Heart left ventricle (tissue), 16 donors: ENCODE data around the gene CALML6. TPM values are rescaled to one million over a fixed set of nuclear protein-coding genes. Genes with fewer than 3 reads are reported as not detected.

ENCODE experiments used
- ATAC-seq, 4 donors: fragments of 200-7000 bp; cut with Tn5 transposase; one replicate each; pipeline ENCODE4 v1.9.1; 2020 to 2022; ENCODE audit warnings: moderate library complexity in 4 of 4, mild to moderate bottlenecking in 3 of 4, moderate number of reproducible peaks in 1 of 4
- DNase-seq, 5 donors: peaks; one replicate each; pipeline ENCODE4 v3.0.0-alpha.2; 2020
- H3K27ac ChIP-seq, 12 donors: fragments of 200-600 bp; sonication (generic) in 4 of 12; one replicate each; pipeline versions ENCODE4 v1.5.0 to v1.8.0; 2016 to 2022; ENCODE audit warnings: mild to moderate bottlenecking in 2 of 12
- H3K27me3 ChIP-seq, 9 donors: fragments of 200-600 bp; sonication (generic) in 2 of 9; one replicate each; pipeline versions ENCODE4 v1.5.1 to v1.8.0; 2016 to 2022; ENCODE audit warnings: mild to moderate bottlenecking in 3 of 9
- H3K36me3 ChIP-seq, 9 donors: fragments of 200-600 bp; sonication (generic) in 2 of 9; one replicate each; pipeline versions ENCODE4 v1.5.0 to v1.8.0; 2018 to 2022; ENCODE audit warnings: mild to moderate bottlenecking in 2 of 9
- H3K4me1 ChIP-seq, 12 donors: fragments of 200-600 bp; sonication (generic) in 4 of 12; one replicate each; pipeline versions ENCODE4 v1.5.0 to v1.8.0; 2016 to 2022; ENCODE audit warnings: mild to moderate bottlenecking in 3 of 12
- H3K4me3 ChIP-seq, 12 donors: fragments of 200-600 bp; sonication (generic) in 4 of 12; one replicate each; pipeline versions ENCODE4 v1.5.0 to v1.8.0; 2017 to 2022; ENCODE audit warnings: mild to moderate bottlenecking in 9 of 12, moderate library complexity in 4 of 12
- H3K9me3 ChIP-seq, 12 donors: fragments of 200-600 bp; sonication (generic) in 4 of 12; one replicate each; pipeline versions ENCODE4 v1.5.0 to v1.8.0; 2016 to 2022; ENCODE audit warnings: mild to moderate bottlenecking in 1 of 12
- CTCF ChIP-seq, 12 donors: fragments of 200-600 bp; sonication (generic) in 4 of 12; IDR thresholded peaks; one replicate each; pipeline versions ENCODE4 v1.5.0 to v1.8.0; 2018 to 2022; ENCODE audit warnings: antibody characterized with exemption in 12 of 12, mild to moderate bottlenecking in 5 of 12
- POLR2A ChIP-seq, 2 donors: fragments of 450-650 bp; IDR thresholded peaks; one replicate each; pipeline ENCODE4 v1.6.1; 2017; ENCODE audit warnings: antibody characterized with exemption in 2 of 2, mild to moderate bottlenecking in 2 of 2, moderate library complexity in 2 of 2
- WGBS, 4 donors: extraction: QIAGEN DNeasy Blood & Tissue Kit in 2 of 4; methylation state at CpG; one replicate each; pipeline versions ENCODE4 v1.1.5 to v1.1.7; 2013 to 2018; 5-methylcytosine and 5-hydroxymethylcytosine counted together
- intact Hi-C, 10 donors: fragments of 100-400 bp; cut with DNase I; formaldehyde crosslinking; loops; one replicate each; pipeline versions ENCODE4 v1.11.1 to v1.14.2; 2022
- polyA plus RNA-seq, 2 donors: library from polyadenylated mRNA; stranded (reverse); fragments of 200-250 nt; gene quantifications; one replicate each; pipeline ENCODE4 v1.2.3, GENCODE V29; 2013
- total RNA-seq, 9 donors: library from RNA; depleted of rRNA in 2 of 9; stranded (reverse); fragments of >200 nt in 2 of 9; fragmentation: NEBNext Ultra II Directional in 3 of 9; extraction: Animal tissue kit (Norgen Biotek cat#: 25700) in 3 of 9; gene quantifications; one replicate each; pipeline versions ENCODE4 v1.1.0 to v1.2.4, GENCODE V29; 2016 to 2023
- donor health status: ischemic (EF 13 %, LVEDD 7.1; RV severe dilation, severe dysfunction).
- donor health status: healthy with polysubstance abuse.
- donor health status: DM: no; HTN: yes; CAD: no.
- donor health status: DM: no; HTN: no; CAD: no.
- donor health status: ischemic (EF 25% LVEDD 6.9; RV normal size, moderate dysfunction).
- donor health status: ischemic (EF 25% LVEDD 5.7; RV mildly dilated, moderate dysfunction).
- donor health status: healthy.
- donor health status: DM: yes; HTN: yes; CAD: no.
- donor health status: ischemic (EF 35%, LVEDD 5.7; RV mildly dilated, moderate dysfunction).
- donor health status: nonischemic (EF 11% LVEDD 7.7; RV severe dilation, severe dysfunction).
- donor health status: DM: yes; HTN: yes; CAD: no.
- donor health status: PGD.
- donor health status: ischemic (EF 29% LVEDD 5.4; RV normal size, mild dysfunction).
- donor health status: nonischemic (EF 23%, LVEDD 6.1; RV moderate dilation, normal function).

Gene CALML6
- total and polyA plus RNA-seq, 11 donors: 0.17 to 0.58 (median 0.29) TPM; not detected in 8

DNA sequence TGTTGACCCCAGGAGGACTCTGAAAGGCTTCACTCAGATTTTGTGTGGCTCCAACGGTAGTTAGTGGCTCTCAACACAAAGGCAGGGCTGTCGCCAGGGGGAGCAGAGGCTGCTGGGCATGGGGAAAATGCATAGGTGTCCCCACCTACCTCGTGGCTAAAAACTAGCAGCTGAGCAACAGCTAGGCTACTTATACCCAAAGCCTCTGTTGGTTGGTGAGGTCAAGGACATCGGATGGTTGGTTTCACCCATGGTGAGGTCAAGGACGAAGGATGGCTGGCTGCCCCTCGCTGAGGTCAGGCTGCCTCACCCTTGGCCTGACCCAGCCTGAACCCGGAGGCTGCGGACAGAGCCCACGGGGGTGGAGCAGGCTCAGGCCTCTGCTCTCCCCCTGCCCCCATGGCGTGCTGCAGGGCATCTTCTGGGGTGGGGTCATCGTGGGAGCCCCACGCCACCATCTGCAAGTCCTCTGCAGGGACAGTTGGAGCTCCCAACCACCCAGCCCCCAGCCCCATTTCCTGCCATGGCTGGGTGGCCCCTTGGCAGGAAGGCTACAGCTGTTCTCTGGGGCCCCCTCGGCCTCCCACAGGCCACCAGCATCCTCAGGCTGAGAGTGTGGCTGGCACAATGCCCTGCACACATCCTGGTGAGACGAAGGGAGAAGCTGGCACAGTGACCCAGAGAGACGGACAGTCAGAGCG is 15.6 kb upstream of the CALML6 start:
- 54 to 67% (median 64%) methylated on average over 10 to 16 of the region's 16 CpGs for WGBS, 4 donors
- TF ChIP-seq POLR2A (IDR thresholded peaks at IDR 0.05): no peak
- TF ChIP-seq CTCF (IDR thresholded peaks at IDR 0.05): no peak
- Histone ChIP-seq H3K9me3 (no peaks in the 10 kb centered on the region), H3K4me3 (no peak overlapping the region), H3K27ac (no peak overlapping the region), H3K36me3 (no peaks in the 10 kb centered on the region), H3K27me3 (peaks cover 0 to 4% (median 0%) of the 10 kb centered on the region in 9 donors), H3K4me1 (peaks cover 0 to 12% (median 10%) of the 10 kb centered on the region in 12 donors)
- ATAC-seq (no peak), DNase-seq (peak in 1 of 5 donors; percentile 39)
- intact Hi-C loops: loop anchor here in 4 of 10 donors (5.0 to 10.0 kb wide), 4 partner anchors 55 to 125 kb away; partner anchors contain the start of gene NADK (in 2 of the 4)

- H3K4me3 ChIP-seq: no peak overlapping the region
- TF ChIP-seq CTCF (IDR thresholded peaks at IDR 0.05) (no peak), POLR2A (IDR thresholded peaks at IDR 0.05) (no peak)
- H3K27ac ChIP-seq: no peak overlapping the region
- H3K36me3 ChIP-seq: no peaks in the 10 kb centered on the region
- intact Hi-C loops: loop anchor here in 6 of 10 donors (5.0 to 10.0 kb wide), 7 partner anchors 55 to 205 kb away; partner anchors contain the start of genes NADK (in 2 of the 6) and SLC35E2B (in 1 of the 6)
- 84 to 96% (median 92%) methylated on average over 9 of the region's 9 CpGs for WGBS, 4 donors
- DNase-seq (peak in 1 of 5 donors; percentile 49), ATAC-seq (no peak)
- peaks cover 0 to 4% (median 0%) of the 10 kb centered on the region in 9 donors for H3K27me3 ChIP-seq
- no peaks in the 10 kb centered on the region for H3K9me3 ChIP-seq
- peaks cover 0 to 7% (median 4%) of the 10 kb centered on the region in 12 donors for H3K4me1 ChIP-seq
These were observed 15.1 kb upstream of the CALML6 start for GRCh38 chr1:1899967-1900327.

DNA sequence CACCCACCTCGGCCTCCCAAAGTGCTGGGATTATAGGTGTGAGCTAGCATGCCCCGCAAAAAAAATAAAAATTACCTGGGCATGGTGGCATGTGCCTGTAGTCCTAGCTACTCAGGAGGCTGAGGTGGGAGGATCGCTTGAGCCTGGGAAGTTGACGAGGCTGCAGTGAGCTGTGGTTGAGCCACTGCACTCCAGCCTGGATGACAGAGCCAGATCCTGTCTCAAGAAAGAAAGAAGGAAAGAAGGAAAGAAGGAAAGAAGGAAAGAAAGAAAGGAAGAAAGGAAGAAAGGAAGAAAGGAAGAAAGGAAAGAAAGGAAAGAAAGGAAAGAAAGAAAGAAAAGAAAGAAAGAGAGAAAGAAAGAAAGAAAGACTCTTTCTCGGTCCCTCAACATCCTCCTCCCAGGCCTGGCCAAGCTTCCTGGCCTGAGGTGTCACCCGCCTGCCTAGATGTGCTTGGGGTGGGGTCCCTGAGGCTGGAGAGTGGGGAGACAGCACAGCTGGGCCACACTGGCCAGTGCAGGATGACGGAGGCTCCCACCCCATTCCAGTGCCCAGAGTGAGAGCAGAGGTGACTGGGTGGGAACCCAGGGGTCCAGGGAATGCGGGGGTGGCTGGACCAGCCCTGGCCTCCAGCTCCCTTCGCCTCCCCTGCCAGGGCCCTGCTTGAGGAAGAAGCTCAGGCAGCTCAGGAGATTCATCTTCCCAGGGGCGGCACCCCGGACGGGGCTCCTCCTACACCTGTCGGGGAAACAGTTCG is 14.0 kb upstream of the CALML6 start:
- WGBS, 4 donors: 77 to 90% (median 82%) methylated on average over 14 of the region's 14 CpGs
- ATAC-seq: no peak
- Histone ChIP-seq H3K27ac (no peak overlapping the region), H3K27me3 (no peaks in the 10 kb centered on the region), H3K4me3 (no peak overlapping the region), H3K4me1 (peaks cover 0 to 5% (median 2%) of the 10 kb centered on the region in 12 donors), H3K36me3 (no peaks in the 10 kb centered on the region), H3K9me3 (no peaks in the 10 kb centered on the region)
- TF ChIP-seq CTCF (IDR thresholded peaks at IDR 0.05) (no peak), POLR2A (IDR thresholded peaks at IDR 0.05) (no peak)
- intact Hi-C loops: loop anchor here in 3 of 10 donors (5.0 to 10.0 kb wide), 3 partner anchors 109 to 206 kb away; partner anchors contain the start of gene SLC35E2B (in 1 of the 3)
- DNase-seq: peak in 1 of 5 donors; percentile 4
